Activated naive CD4-positive, alpha-beta T cell treated with Interleukin-2 at 50 U/mL for 16 hours (primary cell): ENCODE results near the gene MED13L.

Source experiments
- DNase-seq: peaks from one replicate; pipeline ENCODE4 v3.0.0-alpha.2; 2020

MED13L gene

DNA sequence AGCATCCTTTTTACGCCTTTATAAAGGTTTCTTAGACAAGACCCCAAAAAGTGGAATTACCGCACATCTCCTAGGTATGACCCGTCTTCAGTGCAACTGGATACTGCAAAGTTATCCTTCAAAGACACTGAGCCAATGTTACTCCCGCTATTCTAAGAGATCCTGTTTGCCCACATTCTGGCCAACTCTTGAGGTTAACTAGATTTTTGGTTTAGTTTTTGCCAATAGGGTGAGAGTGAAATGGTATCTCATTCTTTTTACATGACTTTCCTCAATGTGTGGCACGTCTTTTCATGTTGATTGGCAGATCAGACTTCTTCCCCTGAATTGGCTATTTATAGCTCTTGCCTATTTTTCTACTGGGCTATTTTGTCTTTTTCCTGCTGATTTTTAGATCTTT lies 347.2 kb downstream of the MED13L start:
- DNase-seq = no peak

DNA sequence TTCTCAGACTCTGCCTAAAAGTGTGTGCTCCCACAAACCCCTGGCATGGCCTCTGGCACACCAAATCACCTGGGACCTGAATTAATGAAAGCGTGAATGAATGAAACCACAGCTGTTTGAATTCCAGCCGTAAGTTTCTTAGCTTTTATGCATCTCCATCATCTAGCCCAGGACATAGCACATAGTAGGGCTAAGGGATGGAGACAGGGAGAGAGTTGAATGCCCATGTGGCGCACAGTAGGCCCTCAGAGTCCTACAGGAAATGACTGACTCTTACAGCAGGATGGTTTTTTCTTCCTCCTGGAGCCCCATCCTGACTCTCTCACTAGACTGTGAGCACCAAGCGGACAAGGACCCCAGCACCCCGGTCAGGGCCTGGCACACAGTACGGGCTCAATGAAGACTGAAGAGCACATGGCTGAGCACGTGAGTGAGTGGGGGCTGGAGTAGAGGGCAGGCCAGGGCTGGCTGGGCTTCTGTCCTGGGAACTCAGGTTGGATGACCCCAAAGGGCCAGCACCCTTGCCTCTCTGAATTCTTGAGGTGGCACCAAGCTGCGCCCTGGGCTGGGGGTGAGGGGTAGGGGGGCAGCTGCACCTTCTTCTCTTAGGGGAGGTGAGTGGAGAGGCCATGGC lies 351.3 kb downstream of the MED13L start:
- no peak for DNase-seq

DNA sequence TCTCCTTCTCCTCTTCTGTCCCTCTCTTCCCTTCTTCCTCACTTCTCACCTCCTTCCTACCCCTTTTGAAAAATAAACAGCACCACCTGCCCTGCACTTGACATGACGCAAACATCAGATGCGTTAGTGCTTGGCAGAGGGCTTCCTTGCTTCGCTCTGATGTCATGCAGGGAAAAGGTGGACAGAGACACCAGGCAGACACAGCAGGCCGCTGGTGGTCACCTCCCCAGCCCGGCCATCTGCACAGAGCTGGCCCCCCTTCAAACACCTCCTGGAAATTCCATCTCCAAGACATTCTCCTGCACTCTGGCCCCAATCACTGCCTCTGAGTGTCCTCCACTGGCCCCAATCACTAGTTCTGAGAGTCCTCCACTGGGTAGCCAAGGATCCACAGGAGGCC lies 353.6 kb downstream of the MED13L start:
- DNase-seq = no peak

DNA sequence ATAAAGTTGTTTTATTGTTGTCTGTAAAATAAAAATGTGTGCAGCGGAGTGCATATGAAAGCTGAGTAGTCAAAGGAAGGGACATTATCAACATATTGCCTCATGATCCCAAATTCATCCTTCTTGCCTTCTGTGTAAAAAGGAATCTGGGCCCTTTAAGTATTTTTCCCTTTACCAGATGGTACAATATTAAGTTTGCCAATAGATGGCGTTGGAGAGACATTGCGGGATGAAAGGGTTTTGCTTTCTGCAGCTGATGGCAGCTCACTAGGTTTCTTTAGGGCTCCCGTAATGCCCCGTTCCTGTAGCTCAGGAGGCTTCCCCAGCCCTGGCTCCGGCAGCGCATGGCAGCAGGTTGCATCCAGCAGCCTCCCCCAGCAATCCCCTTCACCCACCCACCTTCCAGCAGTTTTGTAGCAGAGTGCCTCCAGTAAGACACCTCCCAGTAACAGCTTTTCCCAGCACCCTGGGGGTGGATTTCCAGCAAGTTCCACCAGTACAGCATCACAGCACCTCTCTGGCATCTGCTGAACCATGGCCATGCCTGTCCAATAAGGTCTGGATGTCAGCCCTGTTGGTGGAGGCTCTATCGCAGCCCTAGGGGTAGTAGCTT lies 354.4 kb downstream of the MED13L start:
- no peak for DNase-seq

DNA sequence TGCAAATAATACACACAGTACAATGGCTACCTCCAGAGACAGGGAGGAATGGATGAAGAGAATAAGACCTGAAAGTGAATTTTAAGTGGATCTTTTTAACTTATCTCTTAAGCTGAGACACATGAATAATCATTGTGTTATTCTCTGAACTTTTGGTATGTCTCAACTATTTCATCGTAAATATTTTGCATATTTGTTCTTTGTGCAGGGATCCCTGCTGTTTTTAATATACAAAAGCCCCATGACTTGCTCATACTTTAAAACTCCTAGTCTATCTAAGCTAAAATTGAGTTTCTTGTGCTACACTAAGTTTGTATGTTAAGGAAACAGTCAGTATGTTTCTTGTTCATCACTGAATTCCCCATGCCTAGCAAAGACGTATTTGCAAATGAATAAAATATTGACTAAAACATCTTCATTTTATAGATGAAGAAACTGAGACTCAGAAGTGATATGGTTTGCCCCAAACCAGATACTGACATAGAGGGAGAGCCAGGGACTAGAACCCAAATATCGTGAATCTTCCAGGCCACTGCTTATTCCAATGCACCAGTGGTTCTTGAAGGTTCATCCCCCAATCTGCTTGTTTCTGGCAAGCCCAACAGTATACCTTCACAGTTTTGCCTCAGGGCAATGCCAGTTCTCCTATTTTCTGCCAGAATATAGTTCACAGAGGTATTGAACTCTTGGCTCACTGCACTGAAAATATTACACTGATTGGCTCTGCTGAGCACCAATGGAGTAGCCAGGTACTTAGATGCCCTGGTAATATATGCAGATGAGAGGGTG lies 356.9 kb downstream of the MED13L start:
- DNase-seq = no peak

DNA sequence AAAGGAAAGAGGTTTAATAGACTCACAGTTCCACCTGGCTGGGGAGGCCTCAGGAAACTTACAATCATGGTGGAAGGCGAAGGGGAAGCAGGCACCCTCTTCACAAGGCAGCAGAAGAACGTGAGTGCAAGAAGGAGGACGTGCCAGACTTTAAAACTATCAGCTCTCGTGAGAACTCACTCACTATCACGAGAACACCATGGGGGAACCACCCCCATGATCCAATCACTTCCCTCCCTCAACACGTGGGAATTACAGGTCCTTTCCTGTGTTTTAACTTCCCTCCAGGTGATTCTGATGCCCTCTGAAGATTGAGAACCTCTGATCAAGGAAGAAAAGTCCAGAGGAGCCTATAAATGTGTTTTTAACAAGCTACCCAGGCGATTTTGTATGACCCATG lies 358.7 kb downstream of the MED13L start:
- DNase-seq = no peak

DNA sequence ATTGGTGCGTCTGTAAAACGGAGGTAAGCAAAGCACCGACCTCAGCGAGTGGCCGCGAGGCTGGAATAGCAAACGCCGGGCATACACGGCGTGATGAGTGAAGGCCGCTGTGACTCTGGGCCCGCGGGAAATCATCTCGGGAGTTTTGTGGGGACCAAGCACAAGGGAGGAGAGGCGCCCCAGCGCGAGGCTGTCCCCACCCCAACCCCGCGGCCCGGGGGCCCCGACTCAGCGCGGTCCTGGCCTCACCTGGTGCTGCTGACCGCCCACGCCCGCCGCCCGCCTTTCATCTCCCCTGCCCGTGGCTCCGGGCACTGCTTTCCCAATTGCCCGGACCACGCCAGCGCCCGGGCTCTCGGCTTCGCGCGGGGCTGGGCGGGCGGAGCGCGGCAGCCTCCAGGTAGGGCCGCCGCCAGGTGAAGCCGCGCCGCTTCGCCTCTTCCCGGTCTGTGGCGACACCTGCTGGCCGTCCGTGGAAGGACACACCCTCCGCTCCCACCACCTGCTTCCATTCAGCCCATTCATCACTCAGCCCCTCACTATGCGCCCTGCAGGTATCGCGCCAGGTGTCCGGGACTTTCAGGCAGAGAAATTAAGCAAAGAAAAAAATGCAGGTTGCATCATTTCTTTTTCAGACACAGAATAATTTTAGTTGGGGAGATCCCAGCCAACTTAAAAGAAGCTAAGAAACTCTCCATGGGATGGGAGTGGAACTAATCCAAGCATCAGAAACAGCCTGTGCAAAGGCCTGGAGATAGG lies 360.4 kb downstream of the MED13L start:
- peak; percentile 74 for DNase-seq

DNA sequence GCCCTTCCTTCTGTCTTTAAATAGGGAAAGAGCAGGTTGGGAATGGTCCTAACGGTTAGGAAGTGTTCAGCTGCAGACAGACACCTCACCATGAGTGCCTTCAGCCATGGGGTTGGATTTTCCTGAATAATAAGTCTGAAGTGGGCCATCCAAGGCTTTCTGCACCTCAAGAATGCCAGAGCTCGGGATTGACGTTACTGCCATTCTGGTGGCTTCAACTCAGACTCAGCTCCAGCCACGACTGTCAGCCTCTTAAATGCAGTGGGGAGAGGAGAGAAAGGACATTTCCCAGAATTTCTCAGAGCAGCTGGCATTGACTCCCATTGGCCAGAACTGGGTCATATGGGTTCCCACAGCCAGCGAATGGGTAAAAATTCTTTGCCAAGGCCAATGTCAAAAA lies 363.4 kb downstream of the MED13L start:
- DNase-seq = no peak

DNA sequence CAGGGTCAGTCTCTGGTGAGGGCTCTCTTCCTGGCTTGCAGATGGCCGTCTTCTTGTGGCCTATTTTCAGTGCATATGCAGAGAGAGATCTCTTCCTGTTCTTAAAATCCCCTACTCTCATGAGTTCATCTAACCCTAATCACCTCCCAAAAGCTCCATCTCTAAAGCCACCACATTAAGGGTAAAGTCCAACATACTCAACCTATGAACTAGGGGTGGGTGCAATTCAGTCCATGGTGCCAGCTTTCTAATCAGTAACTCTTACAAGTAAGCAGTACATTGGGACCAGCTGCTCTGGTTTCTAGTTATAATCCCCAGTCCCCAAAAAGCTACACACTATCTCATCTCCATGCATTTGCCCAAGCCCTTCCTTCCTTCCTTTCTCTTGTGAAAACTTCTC lies 365.1 kb downstream of the MED13L start:
- DNase-seq = no peak

DNA sequence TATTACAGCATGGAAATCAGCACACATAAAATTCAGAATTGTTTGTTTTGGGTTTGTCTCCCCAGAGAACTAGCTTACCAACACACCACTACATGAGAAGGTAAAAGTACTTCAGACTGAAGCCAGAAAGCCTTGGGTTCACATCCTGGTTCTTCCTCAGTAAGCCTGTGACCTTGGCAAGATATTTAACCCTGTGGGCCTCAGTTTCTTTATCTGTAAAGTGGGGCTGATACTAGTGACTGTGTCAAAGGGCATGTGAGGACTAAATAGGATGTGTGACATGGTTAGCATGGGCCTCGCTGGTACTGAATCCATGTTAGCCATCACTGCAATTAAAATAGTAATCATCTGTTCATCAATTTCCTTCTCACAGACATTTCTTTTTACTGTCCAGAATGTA lies 366.1 kb downstream of the MED13L start:
- DNase-seq = no peak

DNA sequence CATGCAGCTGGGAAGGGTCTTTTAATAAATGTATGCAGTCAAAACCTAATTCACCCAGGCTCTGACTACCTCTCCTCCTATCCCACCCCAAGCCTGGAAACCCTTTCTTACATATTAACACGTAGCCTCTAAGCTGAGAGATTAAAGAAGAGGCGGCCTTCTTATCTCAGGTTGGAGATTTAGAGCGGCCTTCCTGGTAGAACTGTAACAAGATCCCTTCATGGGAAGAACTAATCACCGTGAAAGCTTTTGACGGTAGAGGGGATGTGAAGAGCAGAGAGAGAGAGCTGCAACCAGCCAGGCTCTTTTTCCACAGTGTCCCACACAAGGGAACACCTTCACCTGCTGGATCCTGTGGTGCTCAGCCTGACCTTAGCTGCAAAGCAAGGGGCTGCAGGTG lies 367.4 kb downstream of the MED13L start:
- no peak for DNase-seq
